ENCODE data around the gene CDC25B. TPM values are rescaled to one million over a fixed set of nuclear protein-coding genes. Genes with fewer than 3 reads are reported as not detected.

CDC25B gene
- total and polyA plus RNA-seq, 2 of the 13 experiments (the other 11 are each of a cell fraction or from before 2014, with no cell fraction given), result 14.5 to 19.4 TPM

DNA sequence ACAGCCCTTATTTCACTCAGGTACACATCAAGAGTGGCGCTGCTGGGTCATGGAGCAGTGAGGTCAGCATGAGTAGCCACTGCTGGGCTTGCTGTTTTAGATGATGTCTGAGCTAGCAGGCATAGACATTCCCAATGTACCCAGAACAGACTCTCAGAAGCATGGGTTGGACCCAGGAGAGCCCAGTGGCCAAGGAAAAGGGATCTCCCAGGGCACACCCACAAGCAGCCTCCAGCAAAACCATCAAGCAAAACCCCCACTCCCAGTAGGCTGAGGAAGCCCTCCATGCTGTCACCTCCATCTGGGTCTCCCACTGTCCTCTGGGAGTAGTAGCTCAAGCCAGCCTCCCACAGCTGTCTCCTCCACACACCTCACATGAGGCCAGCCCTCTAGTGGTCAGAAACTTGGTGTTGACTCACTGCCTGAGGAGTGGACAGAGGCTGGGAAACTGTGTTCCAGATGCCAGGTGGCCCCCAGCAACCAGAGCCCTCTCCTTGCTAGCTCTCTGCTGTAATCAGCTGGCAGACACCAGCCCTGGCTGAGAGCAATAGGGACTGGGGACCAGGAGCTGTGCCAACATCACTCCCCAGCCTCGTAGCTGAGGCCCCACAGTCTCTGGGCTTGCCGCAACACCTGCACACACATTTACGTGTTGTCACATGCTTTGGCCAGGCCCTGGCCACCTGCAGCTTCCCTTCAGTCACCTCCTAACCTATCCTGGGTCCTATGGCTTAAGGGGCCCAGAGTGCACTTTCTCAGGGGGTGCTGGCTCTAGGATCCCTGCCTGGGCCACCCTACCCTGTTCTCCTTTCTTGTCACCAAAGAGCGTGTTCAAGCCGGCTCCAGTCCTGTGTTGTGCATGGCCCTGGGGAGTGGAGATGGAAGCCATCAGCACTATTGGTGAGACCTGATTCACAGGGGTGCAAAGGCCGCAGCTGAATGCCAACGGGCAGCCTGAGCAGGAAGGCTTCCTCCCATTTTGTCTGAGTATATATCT is 22.3 kb downstream of the CDC25B start (continued):
- TF ChIP-seq, protein P1, sequence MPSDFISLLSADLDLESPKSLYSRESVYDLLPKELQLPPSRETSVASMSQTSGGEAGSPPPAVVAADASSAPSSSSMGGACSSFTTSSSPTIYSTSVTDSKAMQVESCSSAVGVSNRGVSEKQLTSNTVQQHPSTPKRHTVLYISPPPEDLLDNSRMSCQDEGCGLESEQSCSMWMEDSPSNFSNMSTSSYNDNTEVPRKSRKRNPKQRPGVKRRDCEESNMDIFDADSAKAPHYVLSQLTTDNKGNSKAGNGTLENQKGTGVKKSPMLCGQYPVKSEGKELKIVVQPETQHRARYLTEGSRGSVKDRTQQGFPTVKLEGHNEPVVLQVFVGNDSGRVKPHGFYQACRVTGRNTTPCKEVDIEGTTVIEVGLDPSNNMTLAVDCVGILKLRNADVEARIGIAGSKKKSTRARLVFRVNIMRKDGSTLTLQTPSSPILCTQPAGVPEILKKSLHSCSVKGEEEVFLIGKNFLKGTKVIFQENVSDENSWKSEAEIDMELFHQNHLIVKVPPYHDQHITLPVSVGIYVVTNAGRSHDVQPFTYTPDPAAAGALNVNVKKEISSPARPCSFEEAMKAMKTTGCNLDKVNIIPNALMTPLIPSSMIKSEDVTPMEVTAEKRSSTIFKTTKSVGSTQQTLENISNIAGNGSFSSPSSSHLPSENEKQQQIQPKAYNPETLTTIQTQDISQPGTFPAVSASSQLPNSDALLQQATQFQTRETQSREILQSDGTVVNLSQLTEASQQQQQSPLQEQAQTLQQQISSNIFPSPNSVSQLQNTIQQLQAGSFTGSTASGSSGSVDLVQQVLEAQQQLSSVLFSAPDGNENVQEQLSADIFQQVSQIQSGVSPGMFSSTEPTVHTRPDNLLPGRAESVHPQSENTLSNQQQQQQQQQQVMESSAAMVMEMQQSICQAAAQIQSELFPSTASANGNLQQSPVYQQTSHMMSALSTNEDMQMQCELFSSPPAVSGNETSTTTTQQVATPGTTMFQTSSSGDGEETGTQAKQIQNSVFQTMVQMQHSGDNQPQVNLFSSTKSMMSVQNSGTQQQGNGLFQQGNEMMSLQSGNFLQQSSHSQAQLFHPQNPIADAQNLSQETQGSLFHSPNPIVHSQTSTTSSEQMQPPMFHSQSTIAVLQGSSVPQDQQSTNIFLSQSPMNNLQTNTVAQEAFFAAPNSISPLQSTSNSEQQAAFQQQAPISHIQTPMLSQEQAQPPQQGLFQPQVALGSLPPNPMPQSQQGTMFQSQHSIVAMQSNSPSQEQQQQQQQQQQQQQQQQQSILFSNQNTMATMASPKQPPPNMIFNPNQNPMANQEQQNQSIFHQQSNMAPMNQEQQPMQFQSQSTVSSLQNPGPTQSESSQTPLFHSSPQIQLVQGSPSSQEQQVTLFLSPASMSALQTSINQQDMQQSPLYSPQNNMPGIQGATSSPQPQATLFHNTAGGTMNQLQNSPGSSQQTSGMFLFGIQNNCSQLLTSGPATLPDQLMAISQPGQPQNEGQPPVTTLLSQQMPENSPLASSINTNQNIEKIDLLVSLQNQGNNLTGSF (CRISPR knock-in tag; IDR thresholded peaks at IDR 0.05), result 0 out of 2 replicates have a peak, but pooled peaks have one; percentile 41
- TF ChIP-seq ZMYM2 (CRISPR knock-in tag; IDR thresholded peaks at IDR 0.05) (no peak), SNRNP70 (IDR thresholded peaks at IDR 0.05; ENCODE audit: low read depth, low read length) (no peak), MEF2D (CRISPR knock-in tag; IDR thresholded peaks at IDR 0.05) (peak; percentile 77; the same call in 1 of the 2 replicates), SRSF4 (IDR thresholded peaks at IDR 0.05; ENCODE audit: low read depth, low read length, poor library complexity, severe bottlenecking) (no peak), ZNF788 (CRISPR knock-in tag; IDR thresholded peaks at IDR 0.05; ENCODE audit: borderline replicate concordance) (peak; percentile 92; the same call in 1 of the 2 replicates), TAF15 (IDR thresholded peaks at IDR 0.05; ENCODE audit: low read depth, low read length, poor library complexity, severe bottlenecking) (no peak), CBFB (CRISPR knock-in tag; IDR thresholded peaks at IDR 0.05) (peak; percentile 73)
- TF ChIP-seq, protein P2, sequence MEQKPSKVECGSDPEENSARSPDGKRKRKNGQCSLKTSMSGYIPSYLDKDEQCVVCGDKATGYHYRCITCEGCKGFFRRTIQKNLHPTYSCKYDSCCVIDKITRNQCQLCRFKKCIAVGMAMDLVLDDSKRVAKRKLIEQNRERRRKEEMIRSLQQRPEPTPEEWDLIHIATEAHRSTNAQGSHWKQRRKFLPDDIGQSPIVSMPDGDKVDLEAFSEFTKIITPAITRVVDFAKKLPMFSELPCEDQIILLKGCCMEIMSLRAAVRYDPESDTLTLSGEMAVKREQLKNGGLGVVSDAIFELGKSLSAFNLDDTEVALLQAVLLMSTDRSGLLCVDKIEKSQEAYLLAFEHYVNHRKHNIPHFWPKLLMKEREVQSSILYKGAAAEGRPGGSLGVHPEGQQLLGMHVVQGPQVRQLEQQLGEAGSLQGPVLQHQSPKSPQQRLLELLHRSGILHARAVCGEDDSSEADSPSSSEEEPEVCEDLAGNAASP (CRISPR knock-in tag; IDR thresholded peaks at IDR 0.05; ENCODE audit: borderline replicate concordance), result peak; percentile 78; the same call in 1 of the 2 replicates
- TF ChIP-seq, protein P3, sequence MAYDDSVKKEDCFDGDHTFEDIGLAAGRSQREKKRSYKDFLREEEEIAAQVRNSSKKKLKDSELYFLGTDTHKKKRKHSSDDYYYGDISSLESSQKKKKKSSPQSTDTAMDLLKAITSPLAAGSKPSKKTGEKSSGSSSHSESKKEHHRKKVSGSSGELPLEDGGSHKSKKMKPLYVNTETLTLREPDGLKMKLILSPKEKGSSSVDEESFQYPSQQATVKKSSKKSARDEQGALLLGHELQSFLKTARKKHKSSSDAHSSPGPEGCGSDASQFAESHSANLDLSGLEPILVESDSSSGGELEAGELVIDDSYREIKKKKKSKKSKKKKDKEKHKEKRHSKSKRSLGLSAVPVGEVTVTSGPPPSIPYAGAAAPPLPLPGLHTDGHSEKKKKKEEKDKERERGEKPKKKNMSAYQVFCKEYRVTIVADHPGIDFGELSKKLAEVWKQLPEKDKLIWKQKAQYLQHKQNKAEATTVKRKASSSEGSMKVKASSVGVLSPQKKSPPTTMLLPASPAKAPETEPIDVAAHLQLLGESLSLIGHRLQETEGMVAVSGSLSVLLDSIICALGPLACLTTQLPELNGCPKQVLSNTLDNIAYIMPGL (CRISPR knock-in tag; IDR thresholded peaks at IDR 0.05; ENCODE audit: borderline replicate concordance in 1 of 2, low read depth in 1 of 2), result peak; percentile 98 to 99
- TF ChIP-seq, protein P4, sequence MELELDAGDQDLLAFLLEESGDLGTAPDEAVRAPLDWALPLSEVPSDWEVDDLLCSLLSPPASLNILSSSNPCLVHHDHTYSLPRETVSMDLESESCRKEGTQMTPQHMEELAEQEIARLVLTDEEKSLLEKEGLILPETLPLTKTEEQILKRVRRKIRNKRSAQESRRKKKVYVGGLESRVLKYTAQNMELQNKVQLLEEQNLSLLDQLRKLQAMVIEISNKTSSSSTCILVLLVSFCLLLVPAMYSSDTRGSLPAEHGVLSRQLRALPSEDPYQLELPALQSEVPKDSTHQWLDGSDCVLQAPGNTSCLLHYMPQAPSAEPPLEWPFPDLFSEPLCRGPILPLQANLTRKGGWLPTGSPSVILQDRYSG (CRISPR knock-in tag; IDR thresholded peaks at IDR 0.05), result no peak
- TF ChIP-seq, protein P5, sequence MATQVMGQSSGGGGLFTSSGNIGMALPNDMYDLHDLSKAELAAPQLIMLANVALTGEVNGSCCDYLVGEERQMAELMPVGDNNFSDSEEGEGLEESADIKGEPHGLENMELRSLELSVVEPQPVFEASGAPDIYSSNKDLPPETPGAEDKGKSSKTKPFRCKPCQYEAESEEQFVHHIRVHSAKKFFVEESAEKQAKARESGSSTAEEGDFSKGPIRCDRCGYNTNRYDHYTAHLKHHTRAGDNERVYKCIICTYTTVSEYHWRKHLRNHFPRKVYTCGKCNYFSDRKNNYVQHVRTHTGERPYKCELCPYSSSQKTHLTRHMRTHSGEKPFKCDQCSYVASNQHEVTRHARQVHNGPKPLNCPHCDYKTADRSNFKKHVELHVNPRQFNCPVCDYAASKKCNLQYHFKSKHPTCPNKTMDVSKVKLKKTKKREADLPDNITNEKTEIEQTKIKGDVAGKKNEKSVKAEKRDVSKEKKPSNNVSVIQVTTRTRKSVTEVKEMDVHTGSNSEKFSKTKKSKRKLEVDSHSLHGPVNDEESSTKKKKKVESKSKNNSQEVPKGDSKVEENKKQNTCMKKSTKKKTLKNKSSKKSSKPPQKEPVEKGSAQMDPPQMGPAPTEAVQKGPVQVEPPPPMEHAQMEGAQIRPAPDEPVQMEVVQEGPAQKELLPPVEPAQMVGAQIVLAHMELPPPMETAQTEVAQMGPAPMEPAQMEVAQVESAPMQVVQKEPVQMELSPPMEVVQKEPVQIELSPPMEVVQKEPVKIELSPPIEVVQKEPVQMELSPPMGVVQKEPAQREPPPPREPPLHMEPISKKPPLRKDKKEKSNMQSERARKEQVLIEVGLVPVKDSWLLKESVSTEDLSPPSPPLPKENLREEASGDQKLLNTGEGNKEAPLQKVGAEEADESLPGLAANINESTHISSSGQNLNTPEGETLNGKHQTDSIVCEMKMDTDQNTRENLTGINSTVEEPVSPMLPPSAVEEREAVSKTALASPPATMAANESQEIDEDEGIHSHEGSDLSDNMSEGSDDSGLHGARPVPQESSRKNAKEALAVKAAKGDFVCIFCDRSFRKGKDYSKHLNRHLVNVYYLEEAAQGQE (IDR thresholded peaks at IDR 0.05; ENCODE audit: borderline replicate concordance in 1 of 2, low read depth in 1 of 2, low read length in 2 of 2), result no peak; a peak in 1 of 4 replicates

Data from HepG2 (cell line).